ENCODE results near the gene NELFA.

The NELFA gene

GRCh38 chr4:2008921-2009650 lies at the start of gene NELFA:
Gene NELFA (minus strand): TSS chr4:2008974. CDS start chr4:2008959, 15 bp downstream.
- Histone ChIP-seq H3K9me3 (ENCODE audit: control insufficient read depth, insufficient read depth, low read length) (no peaks in the 10 kb centered on the region), H3K4me1 (ENCODE audit: control insufficient read depth, insufficient read depth, low read length) (no peaks in the 10 kb centered on the region), H3K36me3 (ENCODE audit: control insufficient read depth, insufficient read depth, low read length) (no peaks in the 10 kb centered on the region), H3K9ac (ENCODE audit: low read depth, low read length) (peak within 1 kb of the TSS; percentile 94), H3K4me3 (ENCODE audit: low read depth, low read length) (peak within 1 kb of the TSS; percentile 98), H3K27me3 (ENCODE audit: control insufficient read depth, insufficient read depth, low read length) (no peaks in the 10 kb centered on the region)

- Histone ChIP-seq H3K27me3 (ENCODE audit: control insufficient read depth, insufficient read depth, low read length) (peaks cover 28% of the 10 kb centered on the region), H3K4me1 (ENCODE audit: control insufficient read depth, insufficient read depth, low read length) (no peaks in the 10 kb centered on the region), H3K9me3 (ENCODE audit: control insufficient read depth, insufficient read depth, low read length) (no peaks in the 10 kb centered on the region)
Observed at GRCh38 chr4:2057382-2058065, 48.8 kb upstream of the NELFA start.

GRCh38 chr4:2054217-2054616 lies 45.4 kb upstream of the NELFA start:
- Histone ChIP-seq H3K9me3 (ENCODE audit: control insufficient read depth, insufficient read depth, low read length) (no peaks in the 10 kb centered on the region), H3K27me3 (ENCODE audit: control insufficient read depth, insufficient read depth, low read length) (peaks cover 26% of the 10 kb centered on the region), H3K9ac (ENCODE audit: low read depth, low read length) (no peak overlapping the region), H3K4me3 (ENCODE audit: low read depth, low read length) (no peak overlapping the region), H3K36me3 (ENCODE audit: control insufficient read depth, insufficient read depth, low read length) (no peaks in the 10 kb centered on the region), H3K4me1 (ENCODE audit: control insufficient read depth, insufficient read depth, low read length) (peaks cover 3% of the 10 kb centered on the region)

More at GRCh38 chr4:2057382-2058065, 48.8 kb upstream of the NELFA start:
- H3K9ac ChIP-seq (ENCODE audit: low read depth, low read length), result no peak overlapping the region
- no peaks in the 10 kb centered on the region for H3K36me3 ChIP-seq (ENCODE audit: control insufficient read depth, insufficient read depth, low read length)
- H3K4me3 ChIP-seq (ENCODE audit: low read depth, low read length), result no peak overlapping the region

- Histone ChIP-seq H3K4me3 (ENCODE audit: low read depth, low read length) (no peak overlapping the region), H3K4me1 (ENCODE audit: control insufficient read depth, insufficient read depth, low read length) (peaks cover 3% of the 10 kb centered on the region), H3K36me3 (ENCODE audit: control insufficient read depth, insufficient read depth, low read length) (no peaks in the 10 kb centered on the region), H3K9me3 (ENCODE audit: control insufficient read depth, insufficient read depth, low read length) (no peaks in the 10 kb centered on the region), H3K9ac (ENCODE audit: low read depth, low read length) (no peak overlapping the region), H3K27me3 (ENCODE audit: control insufficient read depth, insufficient read depth, low read length) (peaks cover 14% of the 10 kb centered on the region)
Observed at GRCh38 chr4:2051086-2051485, 42.3 kb upstream of the NELFA start.

GRCh38 chr4:2049811-2050210 lies 41.0 kb upstream of the NELFA start:
- no peaks in the 10 kb centered on the region for H3K9me3 ChIP-seq (ENCODE audit: control insufficient read depth, insufficient read depth, low read length)
- no peak overlapping the region for H3K4me3 ChIP-seq (ENCODE audit: low read depth, low read length)
- no peaks in the 10 kb centered on the region for H3K36me3 ChIP-seq (ENCODE audit: control insufficient read depth, insufficient read depth, low read length)
- H3K4me1 ChIP-seq (ENCODE audit: control insufficient read depth, insufficient read depth, low read length), result peaks cover 3% of the 10 kb centered on the region
- no peak overlapping the region for H3K9ac ChIP-seq (ENCODE audit: low read depth, low read length)
- H3K27me3 ChIP-seq (ENCODE audit: control insufficient read depth, insufficient read depth, low read length), result peaks cover 18% of the 10 kb centered on the region

GRCh38 chr4:2049381-2049780 lies 40.6 kb upstream of the NELFA start:
- peaks cover 3% of the 10 kb centered on the region for H3K4me1 ChIP-seq (ENCODE audit: control insufficient read depth, insufficient read depth, low read length)
- H3K4me3 ChIP-seq (ENCODE audit: low read depth, low read length), result no peak overlapping the region
- no peak overlapping the region for H3K9ac ChIP-seq (ENCODE audit: low read depth, low read length)
- no peaks in the 10 kb centered on the region for H3K36me3 ChIP-seq (ENCODE audit: control insufficient read depth, insufficient read depth, low read length)
- H3K9me3 ChIP-seq (ENCODE audit: control insufficient read depth, insufficient read depth, low read length), result no peaks in the 10 kb centered on the region
- H3K27me3 ChIP-seq (ENCODE audit: control insufficient read depth, insufficient read depth, low read length), result peaks cover 19% of the 10 kb centered on the region

GRCh38 chr4:2048831-2049230 lies 40.1 kb upstream of the NELFA start:
- Histone ChIP-seq H3K36me3 (ENCODE audit: control insufficient read depth, insufficient read depth, low read length) (no peaks in the 10 kb centered on the region), H3K27me3 (ENCODE audit: control insufficient read depth, insufficient read depth, low read length) (peaks cover 19% of the 10 kb centered on the region), H3K9ac (ENCODE audit: low read depth, low read length) (no peak overlapping the region), H3K9me3 (ENCODE audit: control insufficient read depth, insufficient read depth, low read length) (no peaks in the 10 kb centered on the region), H3K4me1 (ENCODE audit: control insufficient read depth, insufficient read depth, low read length) (peaks cover 3% of the 10 kb centered on the region), H3K4me3 (ENCODE audit: low read depth, low read length) (no peak overlapping the region)

- H3K9ac ChIP-seq (ENCODE audit: low read depth, low read length), result no peak overlapping the region
Observed at GRCh38 chr4:2047781-2048581, 39.2 kb upstream of the NELFA start.

GRCh38 chr4:2047031-2047660 lies 38.4 kb upstream of the NELFA start:
- Histone ChIP-seq H3K9ac (ENCODE audit: low read depth, low read length) (no peak overlapping the region), H3K4me3 (ENCODE audit: low read depth, low read length) (no peak overlapping the region), H3K27me3 (ENCODE audit: control insufficient read depth, insufficient read depth, low read length) (peaks cover 28% of the 10 kb centered on the region), H3K36me3 (ENCODE audit: control insufficient read depth, insufficient read depth, low read length) (no peaks in the 10 kb centered on the region), H3K9me3 (ENCODE audit: control insufficient read depth, insufficient read depth, low read length) (no peaks in the 10 kb centered on the region), H3K4me1 (ENCODE audit: control insufficient read depth, insufficient read depth, low read length) (peaks cover 3% of the 10 kb centered on the region)

More at GRCh38 chr4:2047781-2048581, 39.2 kb upstream of the NELFA start:
- Histone ChIP-seq H3K27me3 (ENCODE audit: control insufficient read depth, insufficient read depth, low read length) (peaks cover 26% of the 10 kb centered on the region), H3K36me3 (ENCODE audit: control insufficient read depth, insufficient read depth, low read length) (no peaks in the 10 kb centered on the region), H3K4me3 (ENCODE audit: low read depth, low read length) (no peak overlapping the region), H3K4me1 (ENCODE audit: control insufficient read depth, insufficient read depth, low read length) (peaks cover 3% of the 10 kb centered on the region), H3K9me3 (ENCODE audit: control insufficient read depth, insufficient read depth, low read length) (no peaks in the 10 kb centered on the region)

GRCh38 chr4:2046031-2046961 lies 37.5 kb upstream of the NELFA start:
- Histone ChIP-seq H3K9ac (ENCODE audit: low read depth, low read length) (no peak overlapping the region), H3K27me3 (ENCODE audit: control insufficient read depth, insufficient read depth, low read length) (peaks cover 29% of the 10 kb centered on the region), H3K4me3 (ENCODE audit: low read depth, low read length) (no peak overlapping the region), H3K4me1 (ENCODE audit: control insufficient read depth, insufficient read depth, low read length) (no peaks in the 10 kb centered on the region), H3K36me3 (ENCODE audit: control insufficient read depth, insufficient read depth, low read length) (no peaks in the 10 kb centered on the region), H3K9me3 (ENCODE audit: control insufficient read depth, insufficient read depth, low read length) (no peaks in the 10 kb centered on the region)
